ENCODE measurements around the gene SMYD3.

SMYD3 gene

GRCh38 chr1:246001837-246002230, 505.2 kb downstream of the SMYD3 start:
- DNase-seq, result no peak

- DNase-seq, result no peak
These were observed 505.8 kb downstream of the SMYD3 start for GRCh38 chr1:246001142-246001836.

DNA sequence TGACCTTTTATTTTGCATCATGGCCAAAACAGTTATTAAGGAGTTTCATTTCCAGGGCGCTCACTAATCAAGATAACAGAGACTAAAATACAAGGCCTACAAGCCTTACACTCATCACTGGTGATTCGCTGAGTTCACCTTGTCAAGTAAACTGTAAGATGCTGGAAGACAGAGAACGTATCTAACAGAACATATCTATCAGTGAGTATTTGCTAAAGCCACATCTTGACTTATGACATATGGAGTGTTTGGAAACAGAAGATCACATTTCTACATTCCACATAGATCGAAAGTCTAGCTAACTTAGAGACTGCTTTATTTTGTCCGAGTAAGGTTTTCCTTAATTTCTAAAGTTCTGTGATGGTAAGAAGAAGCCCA, 506.5 kb downstream of the SMYD3 start:
- DNase-seq, result no peak

- DNase-seq, result no peak
These were observed 507.1 kb downstream of the SMYD3 start for GRCh38 chr1:245999697-246000637.

- no peak for DNase-seq
These were observed 509.4 kb downstream of the SMYD3 start for GRCh38 chr1:245997471-245998258.

DNA sequence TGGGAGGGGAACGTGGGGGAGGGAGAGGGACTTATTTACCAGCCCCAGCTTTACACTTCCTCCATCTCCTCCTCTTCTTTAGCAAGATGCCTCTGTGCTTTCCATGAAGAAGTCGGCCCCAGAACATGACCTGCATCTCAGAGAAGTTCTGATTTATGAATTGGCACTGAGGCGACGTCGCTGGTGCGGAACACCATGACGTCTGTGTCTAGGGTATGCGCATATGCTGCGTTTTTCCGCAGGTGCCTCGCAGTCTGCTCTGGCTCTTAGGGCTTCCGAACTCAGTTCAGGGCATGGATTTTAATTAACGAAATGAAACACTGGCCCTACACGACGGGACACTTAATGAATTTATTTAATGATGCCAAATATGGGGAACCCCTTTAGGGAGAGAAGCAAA, 510.3 kb downstream of the SMYD3 start:
- DNase-seq, result no peak

DNA sequence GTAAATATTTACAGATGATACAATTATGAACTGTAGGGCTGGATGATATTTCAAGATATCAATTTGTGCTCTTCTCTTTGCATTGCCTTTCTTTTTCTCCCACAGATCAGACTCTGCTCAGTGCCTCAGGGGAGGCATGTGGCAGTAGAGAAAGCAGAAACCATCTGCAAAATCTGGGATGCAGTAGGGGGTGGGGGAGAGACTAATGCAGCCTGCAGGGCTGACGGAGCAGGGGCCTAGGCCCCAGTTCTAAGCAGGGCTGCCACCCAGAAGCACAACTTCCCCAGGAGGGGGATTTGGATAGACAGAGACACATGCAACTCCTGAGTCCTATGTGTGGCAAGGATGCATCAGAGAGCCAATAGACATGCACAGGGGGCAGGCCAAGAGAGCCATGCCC, 511.6 kb downstream of the SMYD3 start:
- DNase-seq, result no peak

DNA sequence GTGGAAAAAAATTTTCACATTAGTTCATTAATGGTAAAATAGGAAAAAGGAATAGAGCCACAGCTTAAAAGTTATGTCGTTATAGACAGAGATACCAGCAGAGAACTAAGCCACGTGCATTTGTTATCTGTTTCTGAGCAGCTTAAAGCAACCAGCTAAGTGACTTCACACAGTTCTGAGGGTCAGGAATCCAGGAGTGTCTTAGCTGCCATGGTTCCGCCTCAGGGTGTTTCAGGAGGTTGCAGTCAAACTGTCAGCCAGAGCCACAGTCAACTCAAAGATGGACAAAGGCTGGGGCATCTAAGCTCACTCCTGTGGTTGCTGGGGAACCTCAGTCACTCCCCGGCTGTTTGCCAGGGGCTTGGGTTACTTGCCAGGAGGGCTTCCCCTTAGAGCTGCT, 515.8 kb downstream of the SMYD3 start:
- DNase-seq, result no peak

GRCh38 chr1:245990315-245991022, 516.6 kb downstream of the SMYD3 start:
- DNase-seq, result no peak

- DNase-seq, result no peak
These were observed 518.5 kb downstream of the SMYD3 start for GRCh38 chr1:245988393-245989078.

DNA sequence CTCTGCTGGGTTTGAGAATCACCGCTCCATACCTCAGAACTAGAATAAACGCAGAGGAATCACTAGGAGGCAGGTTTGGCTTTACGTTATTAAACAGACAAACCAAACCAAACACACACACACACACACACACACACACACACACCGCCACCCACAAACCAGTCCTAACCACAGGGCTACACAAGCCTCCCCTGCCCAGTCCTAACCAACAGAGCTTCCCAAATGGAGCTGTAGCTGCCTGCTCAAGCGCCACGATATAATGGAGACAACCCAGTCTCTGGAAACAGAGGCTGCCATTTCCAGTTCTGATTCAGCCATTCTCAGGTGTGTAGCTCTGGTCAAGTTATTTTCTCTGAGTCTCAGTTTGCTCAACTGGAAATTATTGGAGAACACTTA, 519.1 kb downstream of the SMYD3 start:
- DNase-seq, result no peak

DNA sequence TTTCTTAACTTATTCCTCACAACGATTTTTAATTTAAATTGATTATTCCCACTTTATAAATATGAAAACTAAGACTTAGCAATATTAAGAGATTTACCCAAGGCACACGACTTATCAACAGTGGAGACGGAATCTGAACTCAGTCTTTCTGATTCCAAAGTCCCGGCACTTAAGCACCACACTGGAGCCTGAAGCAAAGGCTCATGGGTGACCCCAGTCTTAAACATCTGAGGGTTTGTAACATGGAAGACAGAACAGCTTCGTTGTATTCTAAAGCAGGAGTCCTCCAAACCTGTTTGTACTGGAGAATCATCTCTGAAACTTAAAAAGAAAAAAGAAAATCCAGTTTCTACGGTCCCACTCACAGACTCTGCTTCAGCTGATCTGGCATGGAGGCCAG, 519.5 kb downstream of the SMYD3 start:
- no peak for DNase-seq

GRCh38 chr1:245987219-245987545, 519.9 kb downstream of the SMYD3 start:
- DNase-seq, result no peak

GRCh38 chr1:245986404-245987218, 520.5 kb downstream of the SMYD3 start:
- no peak for DNase-seq

DNA sequence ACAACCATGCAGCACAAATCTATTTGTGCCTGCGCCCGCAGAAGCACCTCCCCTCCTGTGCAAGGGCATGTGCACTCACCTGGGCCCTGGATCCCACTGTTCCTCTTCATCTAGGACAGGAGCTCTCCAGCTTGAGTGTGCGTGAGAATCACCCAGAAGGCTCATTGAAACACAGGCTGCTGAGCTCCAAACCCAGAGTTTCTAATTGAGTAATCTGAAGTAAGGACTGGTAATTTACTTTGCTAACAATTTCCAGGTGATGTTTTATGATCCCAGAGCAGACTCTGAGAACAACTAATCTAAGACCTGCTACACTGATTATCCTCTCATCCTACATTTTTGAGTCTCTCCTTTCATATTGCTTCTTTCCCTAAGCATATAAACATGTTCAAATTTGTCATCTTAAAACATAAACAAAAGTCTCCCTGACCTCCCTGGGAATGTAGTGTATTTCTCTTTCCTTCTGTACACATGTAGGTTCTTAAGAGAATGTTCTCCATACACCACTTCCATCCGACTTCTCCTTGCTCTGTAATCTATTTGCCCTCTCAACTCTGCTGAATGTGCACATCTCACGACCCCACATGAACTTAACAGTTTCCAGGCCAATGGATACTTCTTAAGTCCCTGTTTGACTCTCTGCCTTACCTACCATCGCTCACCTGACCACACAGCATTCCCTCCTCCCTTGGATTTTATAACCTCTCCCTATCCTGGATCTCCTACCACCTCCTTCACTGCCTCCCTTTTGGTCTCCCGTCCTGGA, 522.5 kb downstream of the SMYD3 start:
- no peak for DNase-seq

GRCh38 chr1:245983294-245983967, 523.6 kb downstream of the SMYD3 start:
- DNase-seq, result no peak

DNA sequence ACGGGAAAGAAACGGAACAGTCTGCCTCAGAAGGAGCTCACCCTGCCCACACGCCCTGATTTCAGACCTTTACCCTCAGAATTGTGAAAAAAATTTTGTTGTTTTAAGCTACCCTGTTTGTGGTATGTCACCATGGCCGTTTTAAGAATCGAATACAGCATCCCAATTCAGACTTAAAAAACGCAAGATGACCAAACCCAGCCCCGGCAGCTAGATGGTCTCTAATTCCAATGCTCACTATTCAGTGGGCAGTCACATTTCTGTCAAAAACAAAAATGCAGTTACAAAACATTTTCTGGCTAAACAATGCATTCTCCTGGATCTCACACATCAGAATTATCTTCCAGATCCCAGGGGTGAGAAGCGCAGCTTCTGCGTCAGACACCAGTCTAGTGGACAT, 527.5 kb downstream of the SMYD3 start:
- no peak for DNase-seq

- DNase-seq, result no peak
These were observed 528.2 kb downstream of the SMYD3 start for GRCh38 chr1:245978915-245979314.

- no peak for DNase-seq
These were observed 534.6 kb downstream of the SMYD3 start for GRCh38 chr1:245972476-245972875.

DNA sequence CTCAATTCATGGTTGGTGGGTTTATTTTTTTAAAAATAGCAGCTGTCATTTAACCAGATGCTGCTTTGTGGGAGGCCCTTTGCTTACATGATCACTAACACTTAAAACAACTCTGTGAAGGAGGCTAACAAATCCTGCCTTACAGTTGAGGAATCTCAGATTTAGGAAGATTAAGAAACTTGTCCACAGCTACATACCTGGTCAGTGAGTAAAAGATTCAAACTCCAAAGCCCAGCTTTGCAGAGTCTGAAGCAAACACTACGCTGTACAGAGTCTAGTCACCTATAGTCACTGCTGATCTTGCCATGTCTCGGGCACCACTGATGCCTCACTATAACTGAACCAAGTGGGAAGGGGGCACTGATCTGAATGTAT, 535.4 kb downstream of the SMYD3 start:
- no peak for DNase-seq

Measured in stimulated activated CD8-positive, alpha-beta memory T cell treated with anti-CD3 and anti-CD28 coated beads, Interleukin-4, amount 100 ng/mL, for 48 hours (primary cell).